IMR-90 (cell line): ENCODE data around the gene RPS6KA2. TPM values are rescaled to one million over a fixed set of nuclear protein-coding genes. Genes with fewer than 3 reads are reported as not detected.

Source experiments
- ATAC-seq: fragments of 200-7000 bp; cut with Tn5 transposase; 2 replicates; pipeline ENCODE4 v1.9.1; 2020; ENCODE audit warnings: low read depth, mild to moderate bottlenecking, moderate library complexity
- BruUV-seq: library from RNA; stranded (reverse); fragments of 400-500 nt; replicated peaks from 2 replicates; lab custom pipeline; 2021; lab: Mats Ljungman, UMichigan
- CTCF ChIA-PET: fragments of 300-600 bp; formaldehyde crosslinking; extraction: SDS; loops from one replicate; lab custom pipeline; 2021; ENCODE audit warnings: antibody characterized with exemption; lab: Yijun Ruan, JAX
- POLR2A ChIA-PET: fragments of 300-600 bp; sonication (Branson Sonifier 250); formaldehyde crosslinking; loops from one replicate; lab custom pipeline; 2022; ENCODE audit warnings: antibody characterized with exemption; ENCODE audit not compliant: unreplicated experiment; lab: Charles Lee
- DNase-seq: peaks from one replicate; pipeline ENCODE4 v3.0.0; 2013
- H2AFZ ChIP-seq: replicated peaks from 2 replicates; pipeline ENCODE3; 2013; ENCODE audit warnings: low read length, mild to moderate bottlenecking; ENCODE audit not compliant: poor library complexity
- H2AK5ac ChIP-seq: 2 replicates; pipeline ENCODE4 v1.6.1; 2013; ENCODE audit warnings: low read depth, low read length, inconsistent platforms
- H2AK9ac ChIP-seq: replicated peaks from 2 replicates; pipeline ENCODE3; 2013; ENCODE audit warnings: mild to moderate bottlenecking, low read depth, low read length, moderate library complexity; ENCODE audit not compliant: poor library complexity
- H2BK120ac ChIP-seq: 2 replicates; pipeline ENCODE4 v1.6.1; 2013; ENCODE audit warnings: low read depth, low read length, inconsistent platforms
- H2BK15ac ChIP-seq: 3 replicates; pipeline ENCODE4 v1.6.1; 2013; ENCODE audit warnings: low read depth, low read length, inconsistent platforms
- H2BK20ac ChIP-seq: 2 replicates; pipeline ENCODE4 v1.6.1; 2013; ENCODE audit warnings: low read depth, mild to moderate bottlenecking, inconsistent platforms, low read length, moderate library complexity
- H2BK5ac ChIP-seq: 2 replicates; pipeline ENCODE4 v1.6.1; 2013; ENCODE audit warnings: mild to moderate bottlenecking, low read depth, low read length, inconsistent platforms; ENCODE audit not compliant: poor library complexity, severe bottlenecking
- H3K14ac ChIP-seq: replicated peaks from 2 replicates; pipeline ENCODE4 v1.6.1; 2013; ENCODE audit warnings: low read depth, low read length, inconsistent platforms
- H3K18ac ChIP-seq: 2 replicates; pipeline ENCODE4 v1.6.1; 2013; ENCODE audit warnings: low read depth, low read length, control low read depth
- H3K23ac ChIP-seq: 2 replicates; pipeline ENCODE4 v1.6.1; 2013; ENCODE audit warnings: low read depth, low read length, inconsistent platforms
- H3K27ac ChIP-seq: 2 replicates; pipeline ENCODE4 v1.5.1; 2013; ENCODE audit warnings: mild to moderate bottlenecking, control low read depth, low read length; ENCODE audit not compliant: insufficient read depth
- H3K27me3 ChIP-seq: 2 replicates; pipeline ENCODE4 v1.6.1; 2013; ENCODE audit warnings: low read length; ENCODE audit not compliant: control insufficient read depth, insufficient read depth
- H3K36me3 ChIP-seq: 2 replicates; pipeline ENCODE4 v1.6.1; 2013; ENCODE audit warnings: low read length, mixed read lengths; ENCODE audit not compliant: control insufficient read depth, insufficient read depth
- H3K4ac ChIP-seq: 2 replicates; pipeline ENCODE4 v1.6.1; 2013; ENCODE audit warnings: low read depth, low read length, inconsistent platforms
- H3K4me1 ChIP-seq: 2 replicates; pipeline ENCODE4 v1.6.1; 2013; ENCODE audit warnings: low read length, mixed read lengths; ENCODE audit not compliant: control insufficient read depth, insufficient read depth
- H3K4me2 ChIP-seq: 2 replicates; pipeline ENCODE4 v1.6.1; 2013; ENCODE audit warnings: low read depth, mild to moderate bottlenecking, control low read depth, low read length, moderate library complexity
- H3K4me3 ChIP-seq: 2 replicates; pipeline ENCODE4 v1.5.1; 2013; ENCODE audit warnings: low read depth, mild to moderate bottlenecking, control low read depth, low read length, moderate library complexity; ENCODE audit not compliant: insufficient read depth
- H3K56ac ChIP-seq: 2 replicates; pipeline ENCODE4 v1.6.1; 2013; ENCODE audit warnings: low read length, inconsistent platforms; ENCODE audit not compliant: insufficient read depth; ENCODE audit errors: extremely low read depth
- H3K79me1 ChIP-seq, 2 experiments: 2 replicates each; pipeline ENCODE4 v1.6.1; 2013; ENCODE audit warnings: low read length in 2 of 2, inconsistent platforms in 1 of 2, low read depth in 1 of 2
- H3K9ac ChIP-seq: 2 replicates; pipeline ENCODE4 v1.6.1; 2013; ENCODE audit warnings: low read depth, low read length, control low read depth
- H3K9me1 ChIP-seq: 2 replicates; pipeline ENCODE4 v1.6.1; 2013; ENCODE audit warnings: low read length, inconsistent platforms; ENCODE audit not compliant: insufficient read depth
- H3K9me3 ChIP-seq: 2 replicates; pipeline ENCODE4 v1.6.1; 2013; ENCODE audit warnings: low read length; ENCODE audit not compliant: control insufficient read depth, insufficient read depth
- H4K20me1 ChIP-seq: 2 replicates; pipeline ENCODE4 v1.6.1; 2013; ENCODE audit warnings: low read length, inconsistent platforms; ENCODE audit not compliant: insufficient read depth
- H4K5ac ChIP-seq: 2 replicates; pipeline ENCODE4 v1.6.1; 2013; ENCODE audit warnings: mild to moderate bottlenecking, low read depth, low read length, control low read depth
- H4K8ac ChIP-seq, 2 experiments: 2 replicates each; pipeline ENCODE4 v1.6.1; 2013; ENCODE audit warnings: low read depth in 2 of 2, low read length in 2 of 2, control low read depth in 1 of 2, inconsistent platforms in 1 of 2
- H4K91ac ChIP-seq: 2 replicates; pipeline ENCODE4 v1.6.1; 2013; ENCODE audit warnings: low read depth, low read length, inconsistent platforms; ENCODE audit not compliant: insufficient read depth
- MAZ ChIP-seq: IDR thresholded peaks from 2 replicates; pipeline ENCODE4 v1.6.1; 2012; ENCODE audit warnings: low read depth, mild to moderate bottlenecking, low read length, improper control_type of control experiment, moderate library complexity, borderline replicate concordance
- NFE2L2 ChIP-seq: fragments of 150-350 bp; IDR thresholded peaks from 2 replicates; pipeline ENCODE4 v1.6.1; 2016; ENCODE audit warnings: low read depth, mild to moderate bottlenecking, low read length
- WGBS, 2 experiments: methylation state at CpG; one replicate each; pipeline versions ENCODE4 v1.1.5 to v1.1.7; 2013; ENCODE audit warnings: missing lambda C conversion rate in 2 of 2; ENCODE audit not compliant: insufficient read length in 1 of 2; ENCODE audit errors: extremely low coverage in 2 of 2; 5-methylcytosine and 5-hydroxymethylcytosine counted together
- dilution Hi-C: fragments of 300-500 bp; cut with HindIII; formaldehyde crosslinking; loops from one replicate; pipeline ENCODE4 v1.14.3; 2018; ENCODE audit warnings: low sequenced_read_pairs; ENCODE audit not compliant: unreplicated experiment
- in situ Hi-C: fragments of 300-500 bp; cut with MboI; formaldehyde crosslinking; loops from 3 replicates; pipeline ENCODE4 v1.14.3; 2019; ENCODE audit warnings: low sequenced_read_pairs, inconsistent platforms, mixed read lengths
- intact Hi-C: fragments of 100-400 bp; cut with micrococcal nuclease; formaldehyde crosslinking; loops from 2 replicates; pipeline ENCODE4 v1.10.0; 2022
- polyA plus RNA-seq, 3 experiments: library from polyadenylated mRNA; depleted of rRNA; stranded (reverse); fragments of >200 nt; gene quantifications; 2 replicates each; pipeline ENCODE4 v1.2.3, GENCODE V29; 2012; ENCODE audit warnings: low replicate concordance in 1 of 3
- total RNA-seq: library from RNA; depleted of rRNA; stranded (reverse); fragments of >200 nt; gene quantifications from 2 replicates; pipeline ENCODE4 v1.2.3, GENCODE V29; 2012

Gene RPS6KA2
- total and polyA plus RNA-seq, 2 of the 4 experiments (the other 2 are of a cell fraction): 26.9 to 31.3 TPM

- H3K14ac ChIP-seq: no peak overlapping the region
- no peak overlapping the region for H3K27ac ChIP-seq
- no peak overlapping the region for H2AK5ac ChIP-seq
- no peak overlapping the region for H3K4me2 ChIP-seq
- WGBS, 2 experiments: 98% methylated on average over 6 of the region's 13 CpGs; no CpG with 5 or more reads in 1 of the 2 experiments
- H3K4ac ChIP-seq: no peak overlapping the region
- ATAC-seq (no peak), DNase-seq (no peak)
- no peak overlapping the region for H2AFZ ChIP-seq
- TF ChIP-seq MAZ: no peak
- no peak for TF ChIP-seq NFE2L2
- ChIA-PET CTCF (no interaction called here), POLR2A (no interaction called here)
- no peak overlapping the region for H4K5ac ChIP-seq
- BruUV-seq: no TSS peak
- no peak overlapping the region for H3K4me3 ChIP-seq
- H4K20me1 ChIP-seq: no peaks in the 10 kb centered on the region
- H3K4me1 ChIP-seq: no peaks in the 10 kb centered on the region
- no peak overlapping the region for H3K18ac ChIP-seq
- H3K9ac ChIP-seq: no peak overlapping the region
- no peak overlapping the region for H3K56ac ChIP-seq
- dilution Hi-C loops: no loop called here
- no peaks in the 10 kb centered on the region for H3K27me3 ChIP-seq
- no peak overlapping the region for H4K91ac ChIP-seq
- in situ Hi-C loops: no loop called here
- H2BK20ac ChIP-seq: no peak overlapping the region
- H3K23ac ChIP-seq: no peak overlapping the region
- H2BK5ac ChIP-seq: no peak overlapping the region
- H2BK15ac ChIP-seq: no peak overlapping the region
- H4K8ac ChIP-seq: no peak overlapping the region
- H3K9me1 ChIP-seq: peaks cover 5% of the 10 kb centered on the region; the same call in 1 of the 2 replicates
- no peak overlapping the region for H2AK9ac ChIP-seq
- H3K79me1 ChIP-seq: no peaks in the 10 kb centered on the region
- no peak overlapping the region for H2BK120ac ChIP-seq
- peaks cover 55% of the 10 kb centered on the region for H3K36me3 ChIP-seq
- intact Hi-C loops: no loop called here
- no peaks in the 10 kb centered on the region for H3K9me3 ChIP-seq
Observed at GRCh38 chr6:166448432-166448831, 178.6 kb downstream of the RPS6KA2 start.
